HL-60 (cell line): ENCODE results near the gene MACF1.

ENCODE experiments used
- DNase-seq, 2 experiments: peaks; one replicate each; pipeline ENCODE4 v3.0.0-alpha.2; 2010 to 2020; ENCODE audit warnings: low read depth in 1 of 2, low spot score in 1 of 2
- H3K27ac ChIP-seq: fragments of 250-450 bp; sonication (Bioruptor Pico); replicated peaks from 2 replicates; pipeline ENCODE4 v1.5.1; 2020; ENCODE audit warnings: mild to moderate bottlenecking, moderate library complexity
- H3K27me3 ChIP-seq: fragments of 250-450 bp; sonication (Bioruptor Pico); 2 replicates; pipeline ENCODE4 v1.5.1; 2021; ENCODE audit warnings: mild to moderate bottlenecking, moderate library complexity; ENCODE audit not compliant: insufficient read depth, poor library complexity, severe bottlenecking
- H3K4me3 ChIP-seq: replicated peaks from 2 replicates; pipeline ENCODE4 v1.5.1; 2011; ENCODE audit warnings: mild to moderate bottlenecking, control low read depth, low read length; ENCODE audit not compliant: insufficient read depth
- CTCF ChIP-seq: IDR thresholded peaks from one replicate; pipeline ENCODE4 v1.5.1; 2011; ENCODE audit warnings: low read length, control low read depth, inconsistent platforms; ENCODE audit not compliant: insufficient read depth
- GABPA ChIP-seq: IDR thresholded peaks from 2 replicates; pipeline ENCODE4 v1.6.1; 2012; ENCODE audit warnings: low read depth
- POLR2AphosphoS5 ChIP-seq: IDR thresholded peaks from 2 replicates; pipeline ENCODE4 v1.6.1; 2012; ENCODE audit warnings: low read depth
- REST ChIP-seq: IDR thresholded peaks from 2 replicates; pipeline ENCODE4 v1.6.1; 2012; ENCODE audit warnings: low read depth; ENCODE audit not compliant: insufficient replicate concordance
- SPI1 ChIP-seq: IDR thresholded peaks from 2 replicates; pipeline ENCODE4 v1.6.1; 2012; ENCODE audit warnings: low read depth, mild to moderate bottlenecking, borderline replicate concordance

Gene MACF1

GRCh38 chr1:39182804-39183203, 21.7 kb upstream of the MACF1 start:
- DNase-seq = no peak
- Histone ChIP-seq H3K27me3 (peaks cover 3% of the 10 kb centered on the region), H3K27ac (no peak overlapping the region), H3K4me3 (no peak overlapping the region)
- TF ChIP-seq GABPA = no peak

GRCh38 chr1:39183503-39184353, 20.8 kb upstream of the MACF1 start:
- peak in 1 of 2 experiments; percentile 68 for DNase-seq
- TF ChIP-seq SPI1 (no peak), GABPA (no peak), REST (no peak), CTCF (peak; percentile 30)
- Histone ChIP-seq H3K27me3 (peaks cover 3% of the 10 kb centered on the region), H3K4me3 (no peak overlapping the region), H3K27ac (no peak overlapping the region)

- no peak overlapping the region for H3K27ac ChIP-seq
- no peaks in the 10 kb centered on the region for H3K27me3 ChIP-seq
- H3K4me3 ChIP-seq = no peak overlapping the region
- DNase-seq = no peak
- TF ChIP-seq POLR2AphosphoS5 = no peak
- no peak for TF ChIP-seq GABPA
- no peak for TF ChIP-seq SPI1
- no peak for TF ChIP-seq CTCF
- no peak for TF ChIP-seq REST
These were observed 20.1 kb upstream of the MACF1 start for GRCh38 chr1:39184354-39184818.

- TF ChIP-seq CTCF = no peak
- DNase-seq = no peak
- no peak overlapping the region for H3K4me3 ChIP-seq
- no peak overlapping the region for H3K27ac ChIP-seq
- no peaks in the 10 kb centered on the region for H3K27me3 ChIP-seq
These were observed 17.0 kb upstream of the MACF1 start for GRCh38 chr1:39187275-39188046.
